Spleen (tissue), 11 donors: ENCODE measurements around the gene FBLN5. TPM values are rescaled to one million over a fixed set of nuclear protein-coding genes. Genes with fewer than 3 reads are reported as not detected.

Source experiments
- DNase-seq: peaks from one replicate; pipeline ENCODE4 v3.0.0-alpha.2; 2020
- H3K27ac ChIP-seq, 8 donors: fragments of 200-600 bp; sonication (generic) in 7 of 8; 1 replicate in 4 of 8; 2 replicates in 4 of 8; pipeline versions ENCODE4 v1.5.0 to v1.8.0; 2016 to 2021; ENCODE audit warnings: inconsistent platforms in 4 of 8, mild to moderate bottlenecking in 4 of 8, moderate library complexity in 1 of 8
- H3K27me3 ChIP-seq, 7 donors: fragments of 200-600 bp; sonication (generic) in 6 of 7; replicated peaks in 1 of 7; 1 replicate in 4 of 7; 2 replicates in 3 of 7; pipeline versions ENCODE4 v1.5.0 to v1.8.0; 2016 to 2021; ENCODE audit warnings: inconsistent platforms in 3 of 7, mild to moderate bottlenecking in 1 of 7
- H3K36me3 ChIP-seq, 6 donors: fragments of 200-600 bp; sonication (generic) in 5 of 6; 1 replicate in 4 of 6; 2 replicates in 2 of 6; pipeline versions ENCODE4 v1.5.0 to v1.8.0; 2016 to 2021; ENCODE audit warnings: inconsistent platforms in 2 of 6
- H3K4me1 ChIP-seq, 6 donors: fragments of 200-600 bp; sonication (generic) in 5 of 6; 1 replicate in 3 of 6; 2 replicates in 3 of 6; pipeline versions ENCODE4 v1.5.0 to v1.8.0; 2016 to 2021; ENCODE audit warnings: inconsistent platforms in 3 of 6
- H3K4me3 ChIP-seq, 8 donors: fragments of 200-600 bp; sonication (generic) in 7 of 8; 1 replicate in 4 of 8; 2 replicates in 4 of 8; pipeline versions ENCODE4 v1.5.0 to v1.8.0; 2016 to 2021; ENCODE audit warnings: inconsistent platforms in 4 of 8, mild to moderate bottlenecking in 4 of 8, moderate library complexity in 2 of 8
- H3K9me3 ChIP-seq, 8 donors: fragments of 200-600 bp; sonication (generic) in 7 of 8; 1 replicate in 4 of 8; 2 replicates in 4 of 8; pipeline versions ENCODE4 v1.5.0 to v1.8.0; 2016 to 2021; ENCODE audit warnings: inconsistent platforms in 4 of 8
- CTCF ChIP-seq, 11 experiments: fragments of 200-600 bp in 7 of 11; fragments of 450-650 bp in 4 of 11; sonication (generic) in 4 of 11; IDR thresholded peaks in 8 of 11; conservative IDR thresholded peaks in 3 of 11; 1 replicate in 7 of 11; 2 replicates in 4 of 11; pipeline versions ENCODE4 v1.4.0 to v1.8.0; 2016 to 2021; ENCODE audit warnings: antibody characterized with exemption in 11 of 11, inconsistent platforms in 4 of 11, mild to moderate bottlenecking in 1 of 11
- POLR2A ChIP-seq, 3 donors: fragments of 450-650 bp; IDR thresholded peaks; one replicate each; pipeline ENCODE4 v1.5.1; 2017; ENCODE audit warnings: antibody characterized with exemption in 3 of 3, mild to moderate bottlenecking in 1 of 3
- POLR2AphosphoS5 ChIP-seq, 3 donors: sonication (generic); formaldehyde crosslinking; IDR thresholded peaks; one replicate each; pipeline ENCODE4 v1.5.1; 2017; ENCODE audit warnings: antibody characterized with exemption in 3 of 3
- WGBS, 5 donors: extraction: QIAGEN DNeasy Blood & Tissue Kit in 3 of 5; methylation state at CpG; one replicate each; pipeline versions ENCODE4 v1.1.5 to v1.1.7; 2013 to 2018; 5-methylcytosine and 5-hydroxymethylcytosine counted together
- intact Hi-C: fragments of 100-400 bp; cut with DNase I; formaldehyde crosslinking; loops from one replicate; pipeline ENCODE4 v1.15.0; 2023; ENCODE audit warnings: low total_unique reads
- polyA plus RNA-seq, 3 donors: library from polyadenylated mRNA; stranded (reverse); fragments of 200-250 nt; gene quantifications; one replicate each; pipeline ENCODE4 v1.2.1, GENCODE V29; 2013
- total RNA-seq, 7 donors: library from RNA; depleted of rRNA in 3 of 7; stranded (reverse); fragments of >200 nt in 3 of 7; fragmentation: NEBNext Ultra II Directional in 4 of 7; extraction: Animal tissue kit (Norgen Biotek cat#: 25700) in 4 of 7; gene quantifications; one replicate each; pipeline versions ENCODE4 v1.1.0 to v1.2.1, GENCODE V29; 2016 to 2021
- donor health status: healthy with polysubstance abuse.
- donor health status: DM: no; HTN: no; CAD: no; lungs with moderate emphysema.
- donor health status: DM: no; HTN: no; CAD: no.
- donor health status: Bipolar disorder and iron deficiency.
- donor health status: healthy.
- donor health status: DM: no; HTN: no; CAD: no.
- donor health status: DM: yes; HTN: yes; CAD: no.

The FBLN5 gene
- total and polyA plus RNA-seq, 10 donors, result 26.4 to 396 (median 102) TPM

- 53 to 82% (median 78%) methylated on average over 6 of the region's 6 CpGs for WGBS, 5 donors
- DNase-seq, result no peak
Observed at GRCh38 chr14:91884664-91885063, 62.8 kb downstream of the FBLN5 start.

DNA sequence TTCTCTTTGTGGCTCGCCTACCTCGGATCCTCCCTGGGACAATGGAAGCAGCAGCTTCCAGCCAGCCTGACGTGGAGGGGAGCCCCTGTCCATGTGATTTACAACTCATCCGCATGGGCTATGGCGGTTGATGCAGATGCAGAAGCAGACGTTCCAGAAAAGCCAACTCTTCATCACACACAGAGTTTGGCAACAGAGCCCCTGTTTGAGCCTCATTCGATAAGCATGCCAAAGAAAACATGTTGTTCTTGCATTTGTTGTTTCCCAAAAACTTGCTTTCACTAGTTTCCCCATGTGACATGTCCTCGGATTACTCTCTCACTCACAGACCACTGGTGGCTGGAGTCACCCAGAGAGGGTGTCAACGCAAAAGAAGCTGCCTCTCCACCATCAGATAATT, 63.7 kb downstream of the FBLN5 start:
- TF ChIP-seq POLR2A (IDR thresholded peaks at IDR 0.05), result no peak
- no peak for TF ChIP-seq CTCF (IDR thresholded peaks at IDR 0.05 in 8 of 11, conservative IDR thresholded peaks at IDR 0.05 in 3 of 11)
- TF ChIP-seq POLR2AphosphoS5 (IDR thresholded peaks at IDR 0.05), result no peak
- H3K4me3 ChIP-seq, result no peak overlapping the region
- intact Hi-C loops, result no loop called here
- DNase-seq, result no peak
- peaks cover 0 to 18% (median 0%) of the 10 kb centered on the region in 6 donors for H3K36me3 ChIP-seq
- no peaks in the 10 kb centered on the region for H3K9me3 ChIP-seq
- peaks cover 0 to 27% (median 0%) of the 10 kb centered on the region in 6 donors for H3K4me1 ChIP-seq
- WGBS, 5 donors, result 78 to 90% (median 84%) methylated on average over 9 of the region's 9 CpGs
- no peaks in the 10 kb centered on the region for H3K27me3 ChIP-seq
- peak overlapping the region in 4 of 8 donors; percentile 45 to 67 (median 59) for H3K27ac ChIP-seq

More at GRCh38 chr14:91884664-91885063, 62.8 kb downstream of the FBLN5 start:
- Histone ChIP-seq H3K27me3 (no peaks in the 10 kb centered on the region), H3K9me3 (no peaks in the 10 kb centered on the region), H3K36me3 (peaks cover 0 to 20% (median 0%) of the 10 kb centered on the region in 6 donors), H3K4me3 (no peak overlapping the region), H3K4me1 (peaks cover 4 to 36% (median 8%) of the 10 kb centered on the region in 6 donors), H3K27ac (peak overlapping the region in 5 of 8 donors; percentile 4 to 67 (median 59))
- TF ChIP-seq POLR2AphosphoS5 (IDR thresholded peaks at IDR 0.05), result no peak
- no peak for TF ChIP-seq POLR2A (IDR thresholded peaks at IDR 0.05)
- no peak for TF ChIP-seq CTCF (IDR thresholded peaks at IDR 0.05 in 8 of 11, conservative IDR thresholded peaks at IDR 0.05 in 3 of 11)
- intact Hi-C loops, result no loop called here

DNA sequence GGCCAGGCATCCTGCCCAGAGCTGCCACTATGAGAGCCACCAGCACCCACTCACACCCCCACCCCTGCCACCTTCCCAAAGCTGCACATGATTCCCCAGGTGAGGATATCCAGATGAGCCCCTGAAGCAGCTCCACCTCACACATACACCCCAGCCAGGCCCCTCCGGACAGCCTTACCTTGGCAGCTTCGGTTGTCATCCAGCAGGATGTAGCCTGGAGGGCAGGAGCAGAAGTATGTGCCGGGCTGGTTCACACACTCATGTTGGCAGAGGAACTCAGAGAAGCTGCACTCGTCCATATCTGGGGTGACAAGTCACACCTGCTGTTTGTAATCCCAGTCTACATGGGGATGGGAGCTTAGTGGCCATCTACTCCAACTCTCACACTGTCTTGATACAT, 64.7 kb downstream of the FBLN5 start:
- H3K27ac ChIP-seq, result peak overlapping the region in 5 of 8 donors; percentile 20 to 67 (median 33)
- TF ChIP-seq POLR2A (IDR thresholded peaks at IDR 0.05), result no peak
- no peak for TF ChIP-seq CTCF (IDR thresholded peaks at IDR 0.05 in 8 of 11, conservative IDR thresholded peaks at IDR 0.05 in 3 of 11)
- TF ChIP-seq POLR2AphosphoS5 (IDR thresholded peaks at IDR 0.05), result no peak
- intact Hi-C loops, result no loop called here
- H3K9me3 ChIP-seq, result no peaks in the 10 kb centered on the region
- no peak for DNase-seq
- H3K4me1 ChIP-seq, result peaks cover 0 to 25% (median 0%) of the 10 kb centered on the region in 6 donors
- no peaks in the 10 kb centered on the region for H3K27me3 ChIP-seq
- 68 to 81% (median 76%) methylated on average over 4 of the region's 4 CpGs; no CpG with 5 or more reads in 1 of the 5 donors for WGBS, 5 donors
- no peak overlapping the region for H3K4me3 ChIP-seq
- peaks cover 0 to 21% (median 0%) of the 10 kb centered on the region in 6 donors for H3K36me3 ChIP-seq

DNA sequence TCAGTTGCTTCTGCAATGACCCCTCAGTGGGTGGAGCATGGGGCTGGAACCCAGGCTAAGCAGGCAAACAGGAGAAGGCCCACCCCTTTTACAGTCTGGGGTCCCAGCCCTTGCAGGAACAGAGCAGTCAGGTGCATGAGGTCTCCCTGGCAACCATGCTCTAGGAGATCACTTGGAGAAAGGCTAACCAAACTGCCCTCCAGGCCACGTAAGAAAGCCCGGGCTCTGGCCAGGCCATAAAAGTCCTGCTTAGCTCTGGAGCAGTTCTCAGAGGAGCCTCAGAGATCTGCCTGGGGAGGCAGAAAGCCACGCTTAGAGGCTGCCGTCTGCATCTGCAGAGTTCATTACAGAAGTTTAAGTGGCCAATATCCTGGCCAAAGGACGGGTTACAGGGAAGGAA, 65.1 kb downstream of the FBLN5 start:
- Histone ChIP-seq H3K27ac (peak overlapping the region in 5 of 8 donors; percentile 20 to 67 (median 33)), H3K36me3 (peaks cover 0 to 23% (median 0%) of the 10 kb centered on the region in 6 donors), H3K4me3 (no peak overlapping the region), H3K9me3 (no peaks in the 10 kb centered on the region), H3K27me3 (no peaks in the 10 kb centered on the region), H3K4me1 (peaks cover 0 to 25% (median 0%) of the 10 kb centered on the region in 6 donors)
- no peak for DNase-seq
- intact Hi-C loops, result no loop called here
- 75 to 90% (median 77%) methylated on average over 5 of the region's 5 CpGs for WGBS, 5 donors
- TF ChIP-seq CTCF (IDR thresholded peaks at IDR 0.05 in 8 of 11, conservative IDR thresholded peaks at IDR 0.05 in 3 of 11) (no peak), POLR2A (IDR thresholded peaks at IDR 0.05) (no peak), POLR2AphosphoS5 (IDR thresholded peaks at IDR 0.05) (no peak)
